NCI-H510A treated with DMSO at 0.1 percent for 48 hours (cell line): ENCODE measurements around the gene GOLGA3.
"Not testable (repeated sequence)": the region's sequence is repeated elsewhere in the genome, so short reads cannot be mapped to it uniquely, and the experiment has no call there.

Experiments
- DNase-seq: peaks from one replicate; lab custom pipeline; 2025; lab: John Stamatoyannopoulos, UW

GOLGA3 gene

GRCh38 chr12:132776816-132777568 lies 51.7 kb downstream of the GOLGA3 start:
- DNase-seq = no peak

- not testable (repeated sequence) for DNase-seq
Observed at GRCh38 chr12:132776230-132776625, 52.4 kb downstream of the GOLGA3 start.

GRCh38 chr12:132775502-132776229 lies 53.0 kb downstream of the GOLGA3 start:
- no peak for DNase-seq

- no peak for DNase-seq
Observed at GRCh38 chr12:132774646-132775275, 53.9 kb downstream of the GOLGA3 start.

GRCh38 chr12:132774159-132774558 lies 54.5 kb downstream of the GOLGA3 start:
- no peak for DNase-seq

GRCh38 chr12:132773077-132773955 lies 55.4 kb downstream of the GOLGA3 start:
- DNase-seq = no peak

- DNase-seq = no peak
Observed at GRCh38 chr12:132772606-132773005, 56.1 kb downstream of the GOLGA3 start.

GRCh38 chr12:132771126-132771838 lies 57.4 kb downstream of the GOLGA3 start:
- DNase-seq = no peak

- no peak for DNase-seq
Observed at GRCh38 chr12:132766380-132767085, 62.1 kb downstream of the GOLGA3 start.

GRCh38 chr12:132765361-132765760 lies 63.3 kb downstream of the GOLGA3 start:
- no peak for DNase-seq

- DNase-seq = no peak
Observed at GRCh38 chr12:132764231-132764630, 64.4 kb downstream of the GOLGA3 start.

- peak; percentile 84 for DNase-seq
Observed at GRCh38 chr12:132761921-132762583, 66.6 kb downstream of the GOLGA3 start.

- DNase-seq = peak; percentile 69
Observed at GRCh38 chr12:132761032-132761920, 67.4 kb downstream of the GOLGA3 start, which contains the start of gene ANKLE2. Gene ANKLE2 (minus strand): TSS chr12:132761832. CDS start chr12:132761798, 34 bp downstream.

GRCh38 chr12:132759359-132759758 lies 69.3 kb downstream of the GOLGA3 start:
- DNase-seq = no peak

GRCh38 chr12:132758825-132759224 lies 69.8 kb downstream of the GOLGA3 start:
- not testable (repeated sequence) for DNase-seq

- no peak for DNase-seq
Observed at GRCh38 chr12:132754160-132754932, 74.3 kb downstream of the GOLGA3 start.

GRCh38 chr12:132753670-132754069 lies 75.0 kb downstream of the GOLGA3 start:
- not testable (repeated sequence) for DNase-seq

GRCh38 chr12:132748319-132748718 lies 80.3 kb downstream of the GOLGA3 start:
- DNase-seq = no peak
